BJ (cell line): ENCODE measurements around the gene DNAJC18. TPM values are rescaled to one million over a fixed set of nuclear protein-coding genes. Genes with fewer than 3 reads are reported as not detected.
A peak's percentile ranks its signal among the peaks of the same experiment; 100 is the strongest.

Source experiments
- CTCF ChIA-PET: fragments of 350-600 bp; formaldehyde crosslinking; extraction: SDS; loops from one replicate; lab custom pipeline; 2021; ENCODE audit warnings: antibody characterized with exemption, inconsistent platforms; lab: Yijun Ruan, JAX
- POLR2A ChIA-PET: fragments of 300-600 bp; sonication (Branson Sonifier 250); formaldehyde crosslinking; extraction: SDS; loops from one replicate; lab custom pipeline; 2021; ENCODE audit warnings: antibody characterized with exemption; lab: Charles Lee
- DNase-seq: peaks from one replicate; pipeline ENCODE4 v3.0.0-alpha.2; 2011; ENCODE audit warnings: low read depth
- H3K27me3 ChIP-seq: 2 replicates; pipeline ENCODE4 v1.6.0; 2011; ENCODE audit warnings: low read length; ENCODE audit not compliant: control insufficient read depth, insufficient read depth
- H3K36me3 ChIP-seq: 2 replicates; pipeline ENCODE4 v1.5.1; 2011; ENCODE audit warnings: low read length; ENCODE audit not compliant: control insufficient read depth, insufficient read depth
- H3K4me3 ChIP-seq: 2 replicates; pipeline ENCODE4 v1.5.1; 2011; ENCODE audit warnings: low read depth, mild to moderate bottlenecking, control low read depth, low read length
- CTCF ChIP-seq: IDR thresholded peaks from 2 replicates; pipeline ENCODE4 v1.5.1; 2011; ENCODE audit warnings: low read depth, mild to moderate bottlenecking, control low read depth, inconsistent platforms, low read length, moderate library complexity; ENCODE audit not compliant: insufficient read depth
- polyA plus RNA-seq: library from polyadenylated mRNA; depleted of rRNA; stranded (reverse); fragments of >200 nt; gene quantifications from 2 replicates; pipeline ENCODE4 v1.2.3, GENCODE V29; 2011

Gene DNAJC18
- polyA plus RNA-seq, 1 experiment = 5.2 TPM

- TF ChIP-seq CTCF = no peak
- no peak for DNase-seq
- Histone ChIP-seq H3K27me3 (no peaks in the 10 kb centered on the region), H3K36me3 (peaks cover 4% of the 10 kb centered on the region), H3K4me3 (no peak within 1 kb of the TSS)
- CTCF ChIA-PET = no interaction called here
- POLR2A ChIA-PET = no interaction called here
Measured at GRCh38 chr5:139470821-139471300, 31.5 kb upstream of the DNAJC18 start, which contains the start of gene SMIM33. Gene SMIM33 (plus strand): TSS chr5:139471004. CDS start chr5:139471122, 118 bp downstream.

GRCh38 chr5:139468421-139468931 lies 29.2 kb upstream of the DNAJC18 start:
- POLR2A ChIA-PET = no interaction called here

GRCh38 chr5:139462586-139463276 lies 23.4 kb upstream of the DNAJC18 start, which contains the start of gene ECSCR:
Gene ECSCR (minus strand): TSS chr5:139462743. CDS start chr5:139462670, 73 bp downstream.
- TF ChIP-seq CTCF = no peak
- ChIA-PET POLR2A (no interaction called here), CTCF (interaction anchor here (0.7 kb wide), 1 partner anchor 33 kb away, joined by 3 read pairs; no protein-coding TSS in a partner anchor)
- Histone ChIP-seq H3K27me3 (no peaks in the 10 kb centered on the region), H3K4me3 (no peak within 1 kb of the TSS), H3K36me3 (no peaks in the 10 kb centered on the region)
- DNase-seq = no peak

More at GRCh38 chr5:139468421-139468931, 29.2 kb upstream of the DNAJC18 start:
- no peaks in the 10 kb centered on the region for H3K27me3 ChIP-seq
- no peak overlapping the region for H3K4me3 ChIP-seq
- no peak for DNase-seq
- H3K36me3 ChIP-seq = no peaks in the 10 kb centered on the region
- peak; percentile 28; the same call in 1 of the 2 replicates for TF ChIP-seq CTCF
- CTCF ChIA-PET = interaction anchor here (0.6 to 1.5 kb wide), 2 partner anchors 19 to 28 kb away, joined by 3 to 6 read pairs; no protein-coding TSS in a partner anchor

- no peak for DNase-seq
- H3K36me3 ChIP-seq = no peaks in the 10 kb centered on the region
- TF ChIP-seq CTCF = no peak
- ChIA-PET CTCF (interaction anchor here (0.7 kb wide), 1 partner anchor 34 kb away, joined by 3 read pairs; no protein-coding TSS in a partner anchor), POLR2A (no interaction called here)
- no peak overlapping the region for H3K4me3 ChIP-seq
- H3K27me3 ChIP-seq = no peaks in the 10 kb centered on the region
Measured at GRCh38 chr5:139461698-139462097, 22.4 kb upstream of the DNAJC18 start.

GRCh38 chr5:139461176-139461575 lies 21.9 kb upstream of the DNAJC18 start:
- CTCF ChIA-PET = no interaction called here
- DNase-seq = no peak
- H3K36me3 ChIP-seq = no peaks in the 10 kb centered on the region
- H3K27me3 ChIP-seq = no peaks in the 10 kb centered on the region
- TF ChIP-seq CTCF = no peak
- H3K4me3 ChIP-seq = no peak overlapping the region
- POLR2A ChIA-PET = no interaction called here
